Esophagus muscularis mucosa (tissue), 3 donors: ENCODE results near the gene ZNF841.

Experiments
- POLR2A ChIP-seq: fragments of 450-650 bp; IDR thresholded peaks from one replicate; pipeline ENCODE4 v1.6.1; 2017; ENCODE audit warnings: antibody characterized with exemption, moderate library complexity, mild to moderate bottlenecking, low read depth
- TF ChIP-seq, protein P1 (sequence below), 3 experiments: fragments of 200-600 bp in 2 of 3; fragments of 450-650 bp in 1 of 3; sonication (generic) in 2 of 3; IDR thresholded peaks; one replicate each; pipeline ENCODE4 v1.5.1; 2017 to 2019; ENCODE audit warnings: antibody characterized with exemption in 3 of 3, mild to moderate bottlenecking in 2 of 3, moderate library complexity in 1 of 3

- TF ChIP-seq, protein P1, sequence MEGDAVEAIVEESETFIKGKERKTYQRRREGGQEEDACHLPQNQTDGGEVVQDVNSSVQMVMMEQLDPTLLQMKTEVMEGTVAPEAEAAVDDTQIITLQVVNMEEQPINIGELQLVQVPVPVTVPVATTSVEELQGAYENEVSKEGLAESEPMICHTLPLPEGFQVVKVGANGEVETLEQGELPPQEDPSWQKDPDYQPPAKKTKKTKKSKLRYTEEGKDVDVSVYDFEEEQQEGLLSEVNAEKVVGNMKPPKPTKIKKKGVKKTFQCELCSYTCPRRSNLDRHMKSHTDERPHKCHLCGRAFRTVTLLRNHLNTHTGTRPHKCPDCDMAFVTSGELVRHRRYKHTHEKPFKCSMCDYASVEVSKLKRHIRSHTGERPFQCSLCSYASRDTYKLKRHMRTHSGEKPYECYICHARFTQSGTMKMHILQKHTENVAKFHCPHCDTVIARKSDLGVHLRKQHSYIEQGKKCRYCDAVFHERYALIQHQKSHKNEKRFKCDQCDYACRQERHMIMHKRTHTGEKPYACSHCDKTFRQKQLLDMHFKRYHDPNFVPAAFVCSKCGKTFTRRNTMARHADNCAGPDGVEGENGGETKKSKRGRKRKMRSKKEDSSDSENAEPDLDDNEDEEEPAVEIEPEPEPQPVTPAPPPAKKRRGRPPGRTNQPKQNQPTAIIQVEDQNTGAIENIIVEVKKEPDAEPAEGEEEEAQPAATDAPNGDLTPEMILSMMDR (IDR thresholded peaks at IDR 0.05): no peak
- no peak for TF ChIP-seq POLR2A
These were observed 25.9 kb downstream of the ZNF841 start for GRCh38 chr19:52069653-52070052.
